ENCODE results near the gene PHF21A. TPM values are rescaled to one million over a fixed set of nuclear protein-coding genes. Genes with fewer than 3 reads are reported as not detected.

PHF21A gene
- polyA plus RNA-seq, 1 donor (not counting 4 experiments of a cell fraction or from before 2014, with no cell fraction given): 16.1 TPM

- no peak for TF ChIP-seq EZH2 (IDR thresholded peaks at IDR 0.05; ENCODE audit: low read length)
- TF ChIP-seq CTCF (optimal IDR thresholded peaks at IDR 0.05 in 1 of 3, IDR thresholded peaks at IDR 0.05 in 1 of 3, conservative IDR thresholded peaks at IDR 0.05 in 1 of 3; ENCODE audit: extremely low read depth in 1 of 3, insufficient read depth in 2 of 3, low read length in 3 of 3): no peak
- no peaks in the 10 kb centered on the region for H3K9me3 ChIP-seq (ENCODE audit: control insufficient read depth, low read depth, low read length)
- no peak overlapping the region for H3K4me3 ChIP-seq (ENCODE audit: control insufficient read depth in 2 of 3, extremely low read depth in 1 of 3, insufficient read depth in 2 of 3, low read depth in 1 of 3, low read length in 3 of 3)
- H3K9ac ChIP-seq (ENCODE audit: control insufficient read depth, extremely low read depth, insufficient read depth, low read length): no peak overlapping the region
- no peak for DNase-seq (ENCODE audit: low read depth, low spot score)
- FAIRE-seq: no peak
- no peaks in the 10 kb centered on the region for H3K27me3 ChIP-seq (ENCODE audit: control insufficient read depth, extremely low read depth, insufficient read depth, low read length)
- H3K4me2 ChIP-seq (ENCODE audit: control insufficient read depth, extremely low read depth, insufficient read depth, low read depth, low read length): no peak overlapping the region
- dilution Hi-C loops (cut with MboI; ENCODE audit: extremely low pct_ligation_motif_present, low sequenced_read_pairs): no loop called here
- no peaks in the 10 kb centered on the region for H4K20me1 ChIP-seq (ENCODE audit: control insufficient read depth, extremely low read depth, insufficient read depth, low read length)
- H2AFZ ChIP-seq (ENCODE audit: control insufficient read depth, low read length): no peak overlapping the region
- no peak overlapping the region for H3K27ac ChIP-seq (ENCODE audit: control insufficient read depth, insufficient read depth, low read length)
- no peaks in the 10 kb centered on the region for H3K79me2 ChIP-seq (ENCODE audit: control insufficient read depth, insufficient read depth, low read length)
- no peaks in the 10 kb centered on the region for H3K36me3 ChIP-seq (ENCODE audit: control insufficient read depth in 2 of 2, extremely low read depth in 1 of 2, insufficient read depth in 2 of 2, low read length in 2 of 2)
- H3K9me1 ChIP-seq (ENCODE audit: control insufficient read depth, extremely low read depth, insufficient read depth, low read length): no peaks in the 10 kb centered on the region
- H3K4me1 ChIP-seq (ENCODE audit: control insufficient read depth, extremely low read depth, insufficient read depth, low read length): peaks cover 17% of the 10 kb centered on the region
Observed at GRCh38 chr11:46072172-46072964, 48.9 kb downstream of the PHF21A start.

- no peak for TF ChIP-seq EZH2 (IDR thresholded peaks at IDR 0.05; ENCODE audit: low read length)
- no peak for TF ChIP-seq CTCF (optimal IDR thresholded peaks at IDR 0.05 in 1 of 3, IDR thresholded peaks at IDR 0.05 in 1 of 3, conservative IDR thresholded peaks at IDR 0.05 in 1 of 3; ENCODE audit: extremely low read depth in 1 of 3, insufficient read depth in 2 of 3, low read length in 3 of 3)
Observed at GRCh38 chr11:46071091-46071490, 50.2 kb downstream of the PHF21A start.

More at GRCh38 chr11:46071091-46071490, 50.2 kb downstream of the PHF21A start:
- dilution Hi-C loops (cut with MboI; ENCODE audit: extremely low pct_ligation_motif_present, low sequenced_read_pairs): no loop called here
- Histone ChIP-seq H4K20me1 (ENCODE audit: control insufficient read depth, extremely low read depth, insufficient read depth, low read length) (no peaks in the 10 kb centered on the region), H3K4me1 (ENCODE audit: control insufficient read depth, extremely low read depth, insufficient read depth, low read length) (peaks cover 23% of the 10 kb centered on the region), H3K4me2 (ENCODE audit: control insufficient read depth, extremely low read depth, insufficient read depth, low read depth, low read length) (no peak overlapping the region), H3K9me1 (ENCODE audit: control insufficient read depth, extremely low read depth, insufficient read depth, low read length) (no peaks in the 10 kb centered on the region), H3K36me3 (ENCODE audit: control insufficient read depth in 2 of 2, extremely low read depth in 1 of 2, insufficient read depth in 2 of 2, low read length in 2 of 2) (no peaks in the 10 kb centered on the region), H3K27ac (ENCODE audit: control insufficient read depth, insufficient read depth, low read length) (no peak overlapping the region), H2AFZ (ENCODE audit: control insufficient read depth, low read length) (no peak overlapping the region), H3K4me3 (ENCODE audit: control insufficient read depth in 2 of 3, extremely low read depth in 1 of 3, insufficient read depth in 2 of 3, low read depth in 1 of 3, low read length in 3 of 3) (no peak overlapping the region), H3K9me3 (ENCODE audit: control insufficient read depth, low read depth, low read length) (no peaks in the 10 kb centered on the region), H3K27me3 (ENCODE audit: control insufficient read depth, extremely low read depth, insufficient read depth, low read length) (no peaks in the 10 kb centered on the region), H3K79me2 (ENCODE audit: control insufficient read depth, insufficient read depth, low read length) (no peaks in the 10 kb centered on the region), H3K9ac (ENCODE audit: control insufficient read depth, extremely low read depth, insufficient read depth, low read length) (no peak overlapping the region)
- DNase-seq (ENCODE audit: low read depth, low spot score): no peak
- no peak for FAIRE-seq

Data from keratinocyte (primary cell).